DMS53 (cell line): ENCODE measurements around the gene SV2A.
A peak's percentile ranks its signal among the peaks of the same experiment; 100 is the strongest.
"Not testable (repeated sequence)": the region's sequence is repeated elsewhere in the genome, so short reads cannot be mapped to it uniquely, and the experiment has no call there.

Source experiments
- DNase-seq: peaks from one replicate; lab custom pipeline; 2025; lab: John Stamatoyannopoulos, UW

SV2A gene

GRCh38 chr1:149917571-149918144 is at the start of gene SV2A:
SV2A (minus strand) TSS chr1:149917844; CDS start chr1:149913840, 4,004 bp downstream.
- DNase-seq = peak; percentile 86

GRCh38 chr1:149967041-149967440 is 49.4 kb upstream of the SV2A start:
- DNase-seq = no peak

- no peak for DNase-seq
Measured at GRCh38 chr1:149966405-149966804, 48.8 kb upstream of the SV2A start.

- no peak for DNase-seq
Measured at GRCh38 chr1:149965440-149965839, 47.8 kb upstream of the SV2A start.

GRCh38 chr1:149963358-149963757 is 45.7 kb upstream of the SV2A start:
- DNase-seq = no peak

- DNase-seq = no peak
Measured at GRCh38 chr1:149962736-149963135, 45.1 kb upstream of the SV2A start.

GRCh38 chr1:149962039-149962647 is 44.5 kb upstream of the SV2A start:
- DNase-seq = peak; percentile 83

GRCh38 chr1:149957548-149957947 is 39.9 kb upstream of the SV2A start:
- DNase-seq = not testable (repeated sequence)

GRCh38 chr1:149949911-149950310 is 32.3 kb upstream of the SV2A start:
- DNase-seq = no peak

- no peak for DNase-seq
Measured at GRCh38 chr1:149945206-149945605, 27.6 kb upstream of the SV2A start.

- no peak for DNase-seq
Measured at GRCh38 chr1:149942885-149943284, 25.2 kb upstream of the SV2A start.

GRCh38 chr1:149942207-149942606 is 24.6 kb upstream of the SV2A start:
- DNase-seq = peak; percentile 12

GRCh38 chr1:149940427-149940826 is 22.8 kb upstream of the SV2A start:
- no peak for DNase-seq

- not testable (repeated sequence) for DNase-seq
Measured at GRCh38 chr1:149938668-149939003, 21.0 kb upstream of the SV2A start.

- no peak for DNase-seq
Measured at GRCh38 chr1:149937759-149938158, 20.1 kb upstream of the SV2A start.

- DNase-seq = peak; percentile 81
Measured at GRCh38 chr1:149936992-149937705, 19.5 kb upstream of the SV2A start.

GRCh38 chr1:149936170-149936991 is 18.7 kb upstream of the SV2A start, which contains the start of gene MTMR11:
MTMR11 (minus strand) TSS chr1:149936879; CDS start chr1:149936647, 232 bp downstream.
- DNase-seq = peak; percentile 60

- no peak for DNase-seq
Measured at GRCh38 chr1:149934356-149934755, 16.7 kb upstream of the SV2A start.

GRCh38 chr1:149933208-149933607 is 15.6 kb upstream of the SV2A start:
- no peak for DNase-seq

- no peak for DNase-seq
Measured at GRCh38 chr1:149932474-149932873, 14.8 kb upstream of the SV2A start.

- DNase-seq = no peak
Measured at GRCh38 chr1:149931212-149931790, 13.7 kb upstream of the SV2A start.

- no peak for DNase-seq
Measured at GRCh38 chr1:149929856-149930255, 12.2 kb upstream of the SV2A start.
